H1 (cell line): ENCODE measurements around the gene CA5A. TPM values are rescaled to one million over a fixed set of nuclear protein-coding genes. Genes with fewer than 3 reads are reported as not detected.

Experiments used
- CTCF ChIA-PET: fragments of 300-600 bp; sonication (Branson Sonifier 250); formaldehyde crosslinking; loops from one replicate; lab custom pipeline; 2021; ENCODE audit not compliant: partially characterized antibody; lab: Charles Lee
- POLR2A ChIA-PET: fragments of 300-600 bp; sonication (Branson Sonifier 250); formaldehyde crosslinking; loops from one replicate; lab custom pipeline; 2021; ENCODE audit warnings: inconsistent platforms; ENCODE audit not compliant: partially characterized antibody; lab: Charles Lee
- DNase-seq, 2 experiments: peaks; one replicate each; pipeline versions ENCODE4 v3.0.0 to v3.0.0-alpha.2; 2010 to 2022; ENCODE audit warnings: low spot score in 2 of 2, low read depth in 1 of 2, mixed read lengths in 1 of 2
- FAIRE-seq: peaks from 2 replicates; lab custom pipeline; 2011; peaks lifted over from hg19 to GRCh38; lab: Jason Lieb, UNC
- H2AFZ ChIP-seq: 2 replicates; pipeline ENCODE4 v1.8.1; 2012; ENCODE audit warnings: low read length, inconsistent platforms
- H2AK5ac ChIP-seq: 2 replicates; pipeline ENCODE4 v1.6.1; 2013; ENCODE audit warnings: low read depth, low read length
- H2BK120ac ChIP-seq: replicated peaks from 2 replicates; pipeline ENCODE3; 2013; ENCODE audit warnings: low read depth, low read length, inconsistent platforms
- H2BK12ac ChIP-seq: 2 replicates; pipeline ENCODE4 v1.6.1; 2013; ENCODE audit warnings: low read depth, low read length
- H2BK15ac ChIP-seq: 2 replicates; pipeline ENCODE4 v1.6.1; 2013; ENCODE audit warnings: low read length
- H2BK20ac ChIP-seq: 2 replicates; pipeline ENCODE4 v1.6.1; 2013; ENCODE audit warnings: low read length
- H2BK5ac ChIP-seq: 2 replicates; pipeline ENCODE4 v1.6.1; 2013; ENCODE audit warnings: low read depth, low read length
- H3K14ac ChIP-seq: 2 replicates; pipeline ENCODE4 v1.6.1; 2013; ENCODE audit warnings: inconsistent platforms; ENCODE audit not compliant: insufficient read length
- H3K18ac ChIP-seq: 2 replicates; pipeline ENCODE4 v1.6.1; 2013; ENCODE audit warnings: low read length; ENCODE audit errors: extremely low read depth
- H3K23ac ChIP-seq: 2 replicates; pipeline ENCODE4 v1.6.1; 2013; ENCODE audit warnings: inconsistent platforms; ENCODE audit not compliant: insufficient read length
- H3K23me2 ChIP-seq: 2 replicates; pipeline ENCODE4 v1.6.1; 2013; ENCODE audit warnings: low read depth, low read length
- H3K27ac ChIP-seq: 2 replicates; pipeline ENCODE4 v1.6.1; 2011; ENCODE audit warnings: low read depth, low read length, inconsistent platforms
- H3K27me3 ChIP-seq, 4 experiments: replicated peaks in 1 of 4; 1 replicate in 1 of 4; 2 replicates in 3 of 4; pipeline versions ENCODE4 v1.6.1 to v1.8.1; 2011 to 2013; ENCODE audit warnings: low read length in 3 of 4, mild to moderate bottlenecking in 3 of 4, inconsistent platforms in 2 of 4, mixed read lengths in 2 of 4, moderate library complexity in 1 of 4; ENCODE audit not compliant: control insufficient read depth in 3 of 4, insufficient read depth in 3 of 4; ENCODE audit errors: extremely low read depth in 1 of 4
- H3K36me3 ChIP-seq, 4 experiments: 2 replicates each; pipeline versions ENCODE4 v1.6.1 to v1.8.1; 2011 to 2013; ENCODE audit warnings: mild to moderate bottlenecking in 4 of 4, low read length in 3 of 4, moderate library complexity in 2 of 4, control low read depth in 1 of 4, inconsistent platforms in 1 of 4; ENCODE audit not compliant: insufficient read depth in 4 of 4, control insufficient read depth in 2 of 4
- H3K4ac ChIP-seq: replicated peaks from 2 replicates; pipeline ENCODE3; 2013; ENCODE audit warnings: low read length, low read depth, mixed read lengths, inconsistent platforms; ENCODE audit not compliant: insufficient read length
- H3K4me1 ChIP-seq, 4 experiments: replicated peaks in 1 of 4; 1 replicate in 1 of 4; 2 replicates in 3 of 4; pipeline versions ENCODE4 v1.6.1 to v1.8.1; 2011 to 2013; ENCODE audit warnings: low read length in 3 of 4, inconsistent platforms in 2 of 4, mixed read lengths in 1 of 4; ENCODE audit not compliant: insufficient read depth in 4 of 4, control insufficient read depth in 3 of 4
- H3K4me2 ChIP-seq, 2 experiments: 2 replicates each; pipeline versions ENCODE4 v1.6.1 to v1.8.1; 2011 to 2013; ENCODE audit warnings: low read depth in 2 of 2, low read length in 2 of 2, control low read depth in 1 of 2, inconsistent platforms in 1 of 2, mild to moderate bottlenecking in 1 of 2; ENCODE audit not compliant: insufficient read depth in 1 of 2
- H3K4me3 ChIP-seq, 4 experiments: fragments of 200-600, 300-600 bp in 1 of 4; sonication (generic), shearing (Covaris generic), sonication (Bioruptor Twin) in 1 of 4; 2 replicates each; pipeline versions ENCODE4 v1.5.1 to v1.8.1; 2011 to 2016; ENCODE audit warnings: low read length in 4 of 4, low read depth in 3 of 4, control low read depth in 2 of 4, inconsistent platforms in 2 of 4, mild to moderate bottlenecking in 2 of 4, mixed read lengths in 1 of 4, moderate library complexity in 1 of 4; ENCODE audit not compliant: insufficient read depth in 2 of 4; ENCODE audit errors: extremely low read depth in 1 of 4
- H3K56ac ChIP-seq: replicated peaks from 2 replicates; pipeline ENCODE3; 2013; ENCODE audit warnings: low read depth, mild to moderate bottlenecking, mixed read lengths, low read length, inconsistent platforms; ENCODE audit not compliant: insufficient read length
- H3K79me1 ChIP-seq: 2 replicates; pipeline ENCODE4 v1.6.1; 2013; ENCODE audit warnings: low read depth, low read length, control low read depth
- H3K79me2 ChIP-seq, 2 experiments: 2 replicates each; pipeline versions ENCODE4 v1.6.1 to v1.8.1; 2012 to 2013; ENCODE audit warnings: low read length in 2 of 2, mild to moderate bottlenecking in 2 of 2, inconsistent platforms in 1 of 2; ENCODE audit not compliant: insufficient read depth in 2 of 2, control insufficient read depth in 1 of 2
- H3K9ac ChIP-seq, 4 experiments: replicated peaks in 1 of 4; 1 replicate in 1 of 4; 2 replicates in 3 of 4; pipeline versions ENCODE4 v1.6.1 to v1.8.1; 2011 to 2013; ENCODE audit warnings: low read depth in 3 of 4, low read length in 3 of 4, control low read depth in 2 of 4, mild to moderate bottlenecking in 2 of 4, moderate library complexity in 2 of 4, inconsistent platforms in 1 of 4; ENCODE audit errors: extremely low read depth in 1 of 4
- H3K9me3 ChIP-seq, 2 experiments: 2 replicates each; pipeline versions ENCODE4 v1.6.1 to v1.8.1; 2012 to 2013; ENCODE audit warnings: mild to moderate bottlenecking in 2 of 2, moderate library complexity in 2 of 2, control low read depth in 1 of 2, inconsistent platforms in 1 of 2, low read depth in 1 of 2, low read length in 1 of 2, mixed read lengths in 1 of 2; ENCODE audit not compliant: insufficient read depth in 2 of 2
- H4K20me1 ChIP-seq, 2 experiments: replicated peaks in 1 of 2; 2 replicates each; pipeline versions ENCODE3 to v1.8.1; 2011 to 2013; ENCODE audit warnings: inconsistent platforms in 2 of 2, low read length in 2 of 2, mild to moderate bottlenecking in 1 of 2; ENCODE audit not compliant: insufficient read depth in 2 of 2, control insufficient read depth in 1 of 2
- H4K5ac ChIP-seq: 2 replicates; pipeline ENCODE4 v1.6.1; 2013; ENCODE audit warnings: low read length, low read depth, mixed read lengths, inconsistent platforms; ENCODE audit not compliant: insufficient read length
- H4K8ac ChIP-seq: 2 replicates; pipeline ENCODE4 v1.8.0; 2013; ENCODE audit warnings: mild to moderate bottlenecking, moderate library complexity, low read length, inconsistent platforms; ENCODE audit not compliant: insufficient read depth; ENCODE audit errors: extremely low read depth
- H4K91ac ChIP-seq: replicated peaks from 2 replicates; pipeline ENCODE3; 2013; ENCODE audit warnings: low read length, mixed read lengths, inconsistent platforms; ENCODE audit not compliant: insufficient read length
- HDAC6 ChIP-seq: IDR thresholded peaks from one replicate; pipeline ENCODE4 v1.7.1; 2012; ENCODE audit warnings: low read depth, mild to moderate bottlenecking, inconsistent platforms, low read length, moderate library complexity
- PHF8 ChIP-seq: fragments of 200-600 bp; sonication (generic); conservative IDR thresholded peaks from 2 replicates; pipeline ENCODE4 v1.7.1; 2012; ENCODE audit warnings: low read depth, mild to moderate bottlenecking, inconsistent platforms, low read length, moderate library complexity
- WGBS, 2 experiments: shearing (Covaris generic) in 1 of 2; methylation state at CpG; one replicate each; pipeline versions ENCODE4 v1.1.6 to v1.1.7; 2013 to 2015; ENCODE audit warnings: low lambda C conversion rate in 2 of 2, mixed read lengths in 2 of 2, inconsistent platforms in 1 of 2, low coverage in 1 of 2, missing lambda C conversion rate in 1 of 2; ENCODE audit not compliant: insufficient replicate concordance in 2 of 2, insufficient coverage in 1 of 2, insufficient read length in 1 of 2; ENCODE audit errors: extremely low coverage in 1 of 2, missing lambda C conversion rate in 1 of 2; 5-methylcytosine and 5-hydroxymethylcytosine counted together
- polyA plus RNA-seq, 7 experiments: library from polyadenylated mRNA; depleted of rRNA in 3 of 7; stranded (reverse) in 5 of 7; unstranded in 2 of 7; fragments of >200 nt in 5 of 7; fragments of 200-250 nt in 2 of 7; gene quantifications; 1 replicate in 5 of 7; 2 replicates in 1 of 7; 4 replicates in 1 of 7; pipeline versions ENCODE4 v1.2.1 to v1.2.3, GENCODE V29; 2011 to 2013; ENCODE audit warnings: missing spikeins in 2 of 7, mixed read lengths in 2 of 7
- total RNA-seq: library from RNA; stranded (reverse); fragmentation: NEBNext Ultra II Directional; extraction: Animal tissue kit (Norgen Biotek cat#: 25700); gene quantifications from 2 replicates; pipeline ENCODE4 v1.2.1, GENCODE V29; 2021

Gene CA5A
- total and polyA plus RNA-seq, 2 of the 8 experiments (the other 6 are each of a cell fraction or from before 2014, with no cell fraction given): not detected

GRCh38 chr16:87951552-87952538, 15.5 kb upstream of the CA5A start:
- no peak overlapping the region for H2BK120ac ChIP-seq
- H3K4me2 ChIP-seq: peak overlapping the region; percentile 95 to 96
- ChIA-PET CTCF (interaction anchor here (0.7 to 2.5 kb wide), 5 partner anchors 21 to 210 kb away, joined by 3 to 13 read pairs (median 4); no protein-coding TSS in a partner anchor), POLR2A (interaction anchor here (0.6 to 5.2 kb wide), 20 partner anchors 8 to 582 kb away, joined by 3 to 40 read pairs (median 3); partner anchors contain the start of genes KLHDC4 and SLC7A5)
- H3K4ac ChIP-seq: peak overlapping the region; percentile 5
- no peak overlapping the region for H2AFZ ChIP-seq
- H4K91ac ChIP-seq: peak overlapping the region; percentile 8
- H3K9ac ChIP-seq: peak overlapping the region; percentile 97 to 99 (median 98)
- peak overlapping the region; percentile 69 to 100 (median 84) for H3K4me3 ChIP-seq
- H3K14ac ChIP-seq: peak overlapping the region; percentile 25
- H3K56ac ChIP-seq: peak overlapping the region; percentile 47
- H3K79me1 ChIP-seq: peaks cover 20% of the 10 kb centered on the region
- H4K20me1 ChIP-seq: peaks cover 2 to 6% of the 10 kb centered on the region in 2 experiments
- H3K36me3 ChIP-seq: peaks cover 0 to 9% (median 2%) of the 10 kb centered on the region in 4 experiments; a peak in 3 of 8 replicates
- TF ChIP-seq PHF8 (peak; percentile 59; the same call in 1 of the 2 replicates), HDAC6 (no peak)
- TF ChIP-seq, all 59 proteins: peak for 1
- Histone ChIP-seq H4K5ac (peak overlapping the region; percentile 34), H3K27ac (peak overlapping the region; percentile 90), H3K23ac (no peak overlapping the region), H2BK12ac (no peak overlapping the region), H3K23me2 (peaks cover 9% of the 10 kb centered on the region), H3K27me3 (no peaks in the 10 kb centered on the region), H3K79me2 (peaks cover 7 to 52% of the 10 kb centered on the region in 2 experiments), H2BK15ac (no peak overlapping the region), H2BK20ac (no peak overlapping the region), H3K18ac (peak overlapping the region; percentile 71), H2BK5ac (peak overlapping the region; percentile 54), H3K9me3 (no peaks in the 10 kb centered on the region), H3K4me1 (peaks cover 0 to 3% (median 2%) of the 10 kb centered on the region in 4 experiments; a peak in 4 of 7 replicates), H4K8ac (peak overlapping the region; percentile 93; the same call in 1 of the 2 replicates), H2AK5ac (peak overlapping the region; percentile 67)
- WGBS, 2 experiments: 18% methylated on average over 21 of the region's 82 CpGs; no CpG with 5 or more reads in 1 of the 2 experiments
- DNase-seq (no peak), FAIRE-seq (no peak)
